ENCODE results near the gene IPO4. TPM values are rescaled to one million over a fixed set of nuclear protein-coding genes. Genes with fewer than 3 reads are reported as not detected.

Gene IPO4
- total RNA-seq, 1 donor from 2014 or later: 19.3 TPM

DNA sequence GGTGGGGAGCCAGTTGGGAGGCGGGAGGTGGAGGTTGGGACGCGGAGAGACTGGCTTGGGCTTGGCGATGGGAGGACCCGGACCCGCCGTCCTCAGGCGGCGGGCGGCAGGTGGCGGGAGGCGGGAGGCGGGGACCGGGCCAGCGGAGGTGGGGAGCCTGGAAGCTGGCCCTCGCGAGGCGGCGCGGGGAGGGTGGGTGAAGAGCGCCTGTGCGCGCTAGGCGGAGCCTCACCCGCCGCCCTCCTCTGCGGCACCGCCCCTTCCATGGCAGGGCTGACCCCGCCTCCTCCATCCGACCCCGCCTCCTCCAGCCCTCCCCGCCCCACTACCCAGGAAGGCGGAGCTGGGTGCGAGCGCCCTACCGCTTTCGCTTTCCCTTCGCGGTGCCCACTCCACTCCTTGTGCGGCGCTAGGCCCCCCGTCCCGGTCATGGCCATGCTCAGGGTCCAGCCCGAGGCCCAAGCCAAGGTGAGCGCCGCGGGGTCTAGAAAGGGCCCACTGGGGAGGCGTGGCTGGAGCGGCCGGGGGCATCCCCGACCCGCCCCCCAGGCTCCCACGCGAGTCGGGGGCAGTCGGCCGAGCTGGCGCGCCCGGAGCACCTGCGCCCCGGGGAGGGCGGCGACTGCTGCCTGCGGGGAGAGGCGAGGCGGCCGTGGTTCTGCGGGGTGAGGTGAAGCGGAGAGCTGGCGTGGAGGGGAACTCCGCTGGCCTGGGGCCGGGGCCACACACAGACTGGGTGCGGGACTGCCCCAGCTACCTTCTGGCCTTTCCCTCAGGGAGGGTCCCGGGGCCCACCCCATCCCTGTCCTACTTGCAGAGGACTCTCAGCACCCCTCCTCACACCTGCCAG, 52.6 kb downstream of the IPO4 start, which contains the start of gene PSME1:
PSME1 (plus strand) TSS at position 361 of the 850 bp plus-strand sequence; CDS start at position 430, 69 bp downstream.

DNA sequence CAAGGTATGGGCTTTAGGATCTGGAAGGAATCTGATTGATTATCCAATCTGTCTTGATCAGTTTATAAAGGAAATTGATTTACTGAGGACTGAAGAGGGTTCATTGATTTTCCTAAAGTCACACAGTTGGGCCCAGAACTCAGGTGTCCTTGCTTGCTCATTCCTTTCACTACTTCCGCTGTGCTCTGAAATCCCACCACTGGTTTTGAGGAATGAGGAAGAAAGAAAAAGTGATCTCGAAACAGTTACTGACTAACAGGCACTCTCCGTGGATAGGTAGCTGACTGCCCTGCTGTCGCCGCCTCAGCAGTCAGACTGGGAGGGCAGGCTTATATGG, 58.3 kb downstream of the IPO4 start, which contains the start of gene FITM1:
FITM1 (plus strand) TSS at position 280 of the 337 bp plus-strand sequence. CDS start 905 bp downstream, outside the sequence.

Other genes starting within 250 kb of the IPO4 start
- 48.3 and 59.6 TPM in 2 replicates for gene DHRS4, start 235.0 kb downstream of the IPO4 start, total RNA-seq
- 12.1 and 14.8 TPM in 2 replicates for gene DHRS4L2, start 199.9 kb downstream of the IPO4 start, total RNA-seq
- under 0.01 TPM in 1 of 2 replicates, not detected in the other for gene CARMIL3, start 136.8 kb downstream of the IPO4 start, total RNA-seq
- gene CPNE6, start 117.3 kb downstream of the IPO4 start, total RNA-seq: not detected in 2 replicates
- 6.7 and 9.0 TPM in 2 replicates for gene PCK2, start 94.5 kb downstream of the IPO4 start, total RNA-seq
- gene DCAF11, start 74.0 kb downstream of the IPO4 start, total RNA-seq: 65.9 and 89.1 TPM in 2 replicates
- 0.69 and 2.2 TPM in 2 replicates for gene NRL, start 73.9 kb downstream of the IPO4 start, total RNA-seq
- gene FITM1, start 58.2 kb downstream of the IPO4 start, total RNA-seq: 0.34 and 0.76 TPM in 2 replicates
- gene PSME1, start 52.6 kb downstream of the IPO4 start, total RNA-seq: 142 and 144 TPM in 2 replicates
- 15.4 and 15.8 TPM in 2 replicates for gene EMC9, start 47.2 kb downstream of the IPO4 start, total RNA-seq
- gene PSME2, start 42.2 kb downstream of the IPO4 start, total RNA-seq: 109 and 142 TPM in 2 replicates
- gene RNF31, start 41.3 kb downstream of the IPO4 start, total RNA-seq: 22.1 and 24.0 TPM in 2 replicates
- gene IRF9, start 27.6 kb downstream of the IPO4 start, total RNA-seq: 43.9 and 55.4 TPM in 2 replicates
- gene REC8, start 16.7 kb downstream of the IPO4 start, total RNA-seq: 0.87 and 1.3 TPM in 2 replicates
- gene TM9SF1, start 6.6 kb upstream of the IPO4 start, total RNA-seq: 39.6 and 58.0 TPM in 2 replicates
- not detected in 2 replicates for gene TSSK4, start 16.9 kb upstream of the IPO4 start, total RNA-seq
- 23.7 and 27.1 TPM in 2 replicates for gene CHMP4A, start 24.7 kb upstream of the IPO4 start, total RNA-seq
- 11.3 and 13.1 TPM in 2 replicates for gene MDP1, start 27.2 kb upstream of the IPO4 start, total RNA-seq
- 186 and 243 TPM in 2 replicates for gene NEDD8, start 43.6 kb upstream of the IPO4 start, total RNA-seq
- gene GMPR2, start 44.1 kb upstream of the IPO4 start, total RNA-seq: 80.6 and 106 TPM in 2 replicates
- 45.1 and 70.4 TPM in 2 replicates for gene TINF2, start 53.8 kb upstream of the IPO4 start, total RNA-seq
- gene TGM1, start 74.4 kb upstream of the IPO4 start, total RNA-seq: 0.09 and 0.22 TPM in 2 replicates
- gene RABGGTA, start 82.8 kb upstream of the IPO4 start, total RNA-seq: 10.7 and 12.2 TPM in 2 replicates
- gene DHRS1, start 111.0 kb upstream of the IPO4 start, total RNA-seq: 5.8 and 16.0 TPM in 2 replicates
- gene NOP9, start 111.0 kb upstream of the IPO4 start, total RNA-seq: 20.8 and 21.0 TPM in 2 replicates
- gene CIDEB, start 119.2 kb upstream of the IPO4 start, total RNA-seq: 1.2 TPM in 2 replicates
- gene LTB4R2, start 121.3 kb upstream of the IPO4 start, total RNA-seq: 2.3 and 3.1 TPM in 2 replicates
- 1.6 and 1.7 TPM in 2 replicates for gene LTB4R, start 122.7 kb upstream of the IPO4 start, total RNA-seq
- 51.0 and 57.6 TPM in 2 replicates for gene ADCY4, start 146.3 kb upstream of the IPO4 start, total RNA-seq
- gene RIPK3, start 151.2 kb upstream of the IPO4 start, total RNA-seq: 2.1 and 2.2 TPM in 2 replicates
- gene NFATC4, start 179.4 kb upstream of the IPO4 start, total RNA-seq: 0.34 and 0.65 TPM in 2 replicates
- gene NYNRIN, start 210.2 kb upstream of the IPO4 start, total RNA-seq: 3.1 and 3.9 TPM in 2 replicates
- 0.26 and 0.33 TPM in 2 replicates for gene CBLN3, start 240.9 kb upstream of the IPO4 start, total RNA-seq
- 43.3 and 49.2 TPM in 2 replicates for gene KHNYN, start 241.1 kb upstream of the IPO4 start, total RNA-seq

Measured in dermis lymphatic vessel endothelial cell (primary cell).